Fibroblast of pulmonary artery (primary cell): ENCODE data around the gene LETM1.
A peak's percentile ranks its signal among the peaks of the same experiment; 100 is the strongest.

Experiments
- DNase-seq: peaks from one replicate; pipeline ENCODE4 v3.0.0-alpha.2; 2010; ENCODE audit warnings: low read depth
- H3K4me3 ChIP-seq: replicated peaks from 2 replicates; pipeline ENCODE4 v1.5.1; 2011; ENCODE audit warnings: low read depth, mild to moderate bottlenecking, control low read depth, low read length, moderate library complexity
- TF ChIP-seq, protein P1 (sequence below): IDR thresholded peaks from 2 replicates; pipeline ENCODE4 v1.5.1; 2011; ENCODE audit warnings: mild to moderate bottlenecking, control low read depth, low read length, inconsistent platforms; ENCODE audit errors: missing control alignments

Gene LETM1

DNA sequence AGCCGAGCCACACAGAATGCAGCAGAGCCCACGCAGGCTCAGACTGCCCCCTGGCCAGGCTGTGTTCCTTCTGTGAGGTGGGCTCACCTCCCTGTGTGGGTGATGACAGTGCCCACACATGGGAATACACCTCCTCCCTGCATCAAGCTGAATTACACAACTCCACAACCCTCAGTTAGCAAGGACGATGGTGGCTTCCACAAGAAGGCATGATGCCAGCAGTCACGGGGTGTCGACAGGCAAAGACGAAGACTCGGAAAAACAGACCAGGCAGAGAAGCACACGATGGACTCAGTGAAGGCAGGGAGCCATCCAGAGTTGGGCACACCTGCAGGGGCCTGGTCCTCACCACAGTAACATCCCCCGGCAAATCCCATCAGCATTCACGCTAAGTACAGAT, 12.1 kb downstream of the LETM1 start:
- TF ChIP-seq, protein P1, sequence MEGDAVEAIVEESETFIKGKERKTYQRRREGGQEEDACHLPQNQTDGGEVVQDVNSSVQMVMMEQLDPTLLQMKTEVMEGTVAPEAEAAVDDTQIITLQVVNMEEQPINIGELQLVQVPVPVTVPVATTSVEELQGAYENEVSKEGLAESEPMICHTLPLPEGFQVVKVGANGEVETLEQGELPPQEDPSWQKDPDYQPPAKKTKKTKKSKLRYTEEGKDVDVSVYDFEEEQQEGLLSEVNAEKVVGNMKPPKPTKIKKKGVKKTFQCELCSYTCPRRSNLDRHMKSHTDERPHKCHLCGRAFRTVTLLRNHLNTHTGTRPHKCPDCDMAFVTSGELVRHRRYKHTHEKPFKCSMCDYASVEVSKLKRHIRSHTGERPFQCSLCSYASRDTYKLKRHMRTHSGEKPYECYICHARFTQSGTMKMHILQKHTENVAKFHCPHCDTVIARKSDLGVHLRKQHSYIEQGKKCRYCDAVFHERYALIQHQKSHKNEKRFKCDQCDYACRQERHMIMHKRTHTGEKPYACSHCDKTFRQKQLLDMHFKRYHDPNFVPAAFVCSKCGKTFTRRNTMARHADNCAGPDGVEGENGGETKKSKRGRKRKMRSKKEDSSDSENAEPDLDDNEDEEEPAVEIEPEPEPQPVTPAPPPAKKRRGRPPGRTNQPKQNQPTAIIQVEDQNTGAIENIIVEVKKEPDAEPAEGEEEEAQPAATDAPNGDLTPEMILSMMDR = no peak
- peak; percentile 84 for DNase-seq
- H3K4me3 ChIP-seq = no peak overlapping the region

DNA sequence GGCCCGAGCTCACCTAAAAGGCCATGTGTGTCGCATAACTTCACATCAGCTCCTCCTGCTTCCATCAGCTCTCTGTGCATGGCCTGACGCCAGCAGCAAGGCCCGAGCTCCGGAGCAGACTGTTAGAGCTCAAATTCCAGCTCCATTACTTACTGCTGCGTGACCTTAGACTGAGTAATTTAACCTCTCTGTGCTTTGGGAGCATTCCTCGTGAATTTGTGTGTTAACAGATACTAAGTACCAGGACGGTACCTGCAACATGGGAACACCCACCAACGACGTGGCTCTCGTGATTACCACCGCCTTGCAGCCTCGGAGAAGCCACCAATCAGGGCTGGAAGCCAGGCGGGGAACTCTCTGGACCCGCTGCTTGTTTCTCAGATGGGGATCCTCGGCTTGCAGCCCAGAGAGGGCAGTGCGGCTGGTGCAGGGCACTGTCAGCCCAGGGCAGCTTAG, 12.9 kb downstream of the LETM1 start:
- TF ChIP-seq, protein P1 = no peak
- DNase-seq = peak; percentile 87
- no peak overlapping the region for H3K4me3 ChIP-seq

DNA sequence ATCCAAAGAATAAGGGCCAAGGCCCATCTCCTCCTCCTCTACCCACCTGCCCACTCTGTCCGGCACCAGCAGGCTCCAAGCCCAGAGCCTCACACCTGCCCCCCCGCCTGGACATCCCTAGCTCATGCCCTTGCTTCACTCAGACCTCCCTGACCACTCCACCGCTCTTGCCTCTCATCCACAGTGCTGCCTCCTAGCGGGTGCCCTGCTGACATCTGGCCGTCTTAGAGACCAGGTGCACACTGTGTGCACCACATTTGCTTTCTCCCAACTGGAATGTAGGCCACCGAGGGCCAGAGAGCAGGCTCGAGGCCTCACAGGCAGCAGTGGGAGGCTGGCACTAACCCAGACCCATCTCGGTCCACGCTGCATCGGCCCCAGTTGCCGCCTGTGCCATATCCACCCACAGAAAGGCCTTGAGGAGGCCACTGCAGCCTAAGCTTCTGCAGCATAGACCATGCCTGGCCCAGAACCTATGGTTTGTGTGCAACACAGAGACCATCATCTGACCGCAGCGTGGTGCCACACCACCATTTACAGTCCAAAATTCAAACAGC, 13.5 kb downstream of the LETM1 start:
- TF ChIP-seq, protein P1 = no peak
- no peak overlapping the region for H3K4me3 ChIP-seq
- no peak for DNase-seq

DNA sequence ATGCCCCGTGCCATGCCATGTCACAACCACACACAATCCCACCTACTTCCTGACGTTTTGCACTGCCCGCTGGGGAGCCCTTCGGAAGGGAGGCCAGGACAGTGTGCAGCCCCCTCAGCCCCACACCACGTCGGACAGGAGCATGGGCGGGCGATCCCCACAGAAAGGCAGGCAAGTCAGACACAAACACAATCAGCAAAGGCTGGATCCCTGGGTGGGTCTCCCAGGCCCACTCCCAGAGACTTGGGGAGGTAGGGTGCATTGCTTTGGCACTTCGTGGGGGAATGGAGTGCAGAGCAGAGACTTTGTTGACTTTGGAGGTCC, 14.1 kb downstream of the LETM1 start:
- DNase-seq = no peak
- H3K4me3 ChIP-seq = no peak overlapping the region
- TF ChIP-seq, protein P1 = no peak

DNA sequence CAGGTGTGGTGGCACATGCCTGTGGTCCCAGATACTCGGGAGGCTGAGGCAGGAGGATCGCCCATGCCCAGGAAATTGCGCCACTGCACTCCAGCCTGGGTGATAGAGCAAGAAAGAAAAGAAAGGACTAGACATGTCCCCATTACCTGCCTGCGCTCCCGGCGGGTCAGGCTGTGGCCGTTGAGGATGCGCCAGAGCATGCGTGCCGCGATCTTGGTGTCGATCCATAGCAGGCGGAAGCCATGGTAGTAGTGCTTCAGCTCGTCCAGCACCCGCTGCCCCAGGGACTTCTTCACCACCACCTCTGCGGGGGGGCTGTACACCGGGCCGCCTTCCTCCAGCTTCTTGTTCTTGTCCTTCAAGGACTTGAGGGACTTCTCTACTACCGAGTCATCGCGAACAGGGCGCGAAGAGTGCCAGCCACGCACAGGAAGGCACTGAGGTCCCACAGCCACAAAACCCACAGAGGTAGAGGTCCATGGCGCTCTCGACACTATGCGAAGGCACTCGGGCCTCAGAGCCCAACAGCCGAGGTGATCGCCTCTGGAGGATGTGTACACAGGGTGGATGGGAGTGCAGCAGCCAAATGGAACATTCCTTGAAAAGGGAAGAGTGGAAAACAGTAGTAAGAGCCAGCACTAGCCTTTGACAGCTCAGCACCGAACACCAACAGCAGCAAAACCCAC, 14.6 kb downstream of the LETM1 start:
- TF ChIP-seq, protein P1 = no peak
- no peak for DNase-seq
- no peak overlapping the region for H3K4me3 ChIP-seq

DNA sequence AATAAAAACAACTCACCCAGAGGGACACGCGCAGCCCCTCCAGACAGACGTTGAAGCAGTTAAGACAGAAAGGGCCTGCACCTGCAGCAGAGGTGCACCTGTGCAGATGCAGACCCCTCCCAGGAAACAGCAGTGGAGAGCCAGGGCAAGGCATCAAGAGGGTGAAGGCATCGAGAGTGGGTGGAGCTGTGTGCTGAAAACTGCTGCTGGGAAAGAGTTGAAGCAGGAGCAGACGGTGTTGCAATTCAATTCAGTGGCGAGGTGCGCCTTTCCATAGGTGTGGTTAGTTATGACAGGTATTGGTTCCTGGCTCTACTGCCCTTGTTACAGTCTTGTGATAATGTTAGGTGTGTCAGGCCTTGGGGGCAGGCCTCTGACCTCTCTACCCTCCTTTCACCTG, 16.7 kb downstream of the LETM1 start:
- TF ChIP-seq, protein P1 = no peak
- DNase-seq = no peak
- H3K4me3 ChIP-seq = no peak overlapping the region

DNA sequence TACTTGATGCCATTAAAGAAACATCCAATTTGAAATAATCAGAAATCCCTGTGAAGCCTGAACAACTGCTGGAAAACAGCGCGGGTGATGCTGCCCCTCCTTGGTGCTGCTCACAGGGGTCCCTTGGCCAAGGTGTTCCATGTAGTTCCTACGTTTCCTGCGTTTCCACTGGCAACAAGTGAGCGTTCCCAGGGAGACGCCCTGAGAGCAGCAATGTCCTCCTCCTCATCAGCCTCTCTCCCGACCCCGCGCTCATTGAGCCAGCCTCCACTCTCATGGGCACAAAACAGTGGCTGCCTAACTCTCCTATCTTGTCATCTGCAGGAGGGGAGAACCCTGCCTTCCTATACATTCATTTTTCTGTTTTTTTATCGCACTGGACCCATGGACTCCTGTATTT, 18.9 kb downstream of the LETM1 start:
- H3K4me3 ChIP-seq = no peak overlapping the region
- no peak for DNase-seq
- TF ChIP-seq, protein P1 = no peak
